Gastrocnemius medialis (tissue), 4 donors: ENCODE data around the gene CACNA1A. TPM values are rescaled to one million over a fixed set of nuclear protein-coding genes. Genes with fewer than 3 reads are reported as not detected.

Source experiments
- ATAC-seq, 2 donors: fragments of 150-250 bp; one replicate each; pipeline ENCODE4 v1.9.1; 2016
- DNase-seq, 2 donors: peaks; one replicate each; pipeline ENCODE4 v3.0.0-alpha.2; 2019
- H3K27ac ChIP-seq, 4 donors: fragments of 200-600 bp; sonication (generic); 1 replicate in 1 of 4; 2 replicates in 3 of 4; pipeline ENCODE4 v1.5.1; 2016 to 2018; ENCODE audit warnings: mild to moderate bottlenecking in 2 of 4, moderate library complexity in 1 of 4
- H3K27me3 ChIP-seq, 3 donors: fragments of 200-600 bp; sonication (generic) in 2 of 3; 1 replicate in 1 of 3; 2 replicates in 2 of 3; pipeline versions ENCODE4 v1.5.1 to v1.6.0; 2016 to 2019; ENCODE audit warnings: mild to moderate bottlenecking in 1 of 3, moderate library complexity in 1 of 3
- H3K36me3 ChIP-seq, 2 donors: fragments of 200-600 bp; sonication (generic) in 1 of 2; one replicate each; pipeline ENCODE4 v1.5.1; 2017 to 2018
- H3K4me1 ChIP-seq, 2 donors: fragments of 200-600 bp; sonication (generic) in 1 of 2; one replicate each; pipeline ENCODE4 v1.5.1; 2016 to 2017; ENCODE audit warnings: mild to moderate bottlenecking in 2 of 2
- H3K4me3 ChIP-seq, 4 donors: fragments of 200-600 bp; sonication (generic) in 3 of 4; 1 replicate in 1 of 4; 2 replicates in 3 of 4; pipeline ENCODE4 v1.5.1; 2016 to 2019; ENCODE audit warnings: mild to moderate bottlenecking in 2 of 4
- H3K9me3 ChIP-seq, 3 donors: fragments of 200-600 bp; sonication (generic) in 2 of 3; 1 replicate in 1 of 3; 2 replicates in 2 of 3; pipeline ENCODE4 v1.5.1; 2016 to 2019
- POLR2A ChIP-seq, 2 donors: fragments of 450-650 bp; IDR thresholded peaks; one replicate each; pipeline ENCODE4 v1.6.1; 2017; ENCODE audit warnings: antibody characterized with exemption in 2 of 2, mild to moderate bottlenecking in 2 of 2, moderate library complexity in 2 of 2
- in situ Hi-C, 4 donors: fragments of 200-750 bp; cut with MboI; loops; one replicate each; pipeline versions ENCODE4 v1.15.0 to v1.8.0; 2017; ENCODE audit warnings: low sequenced_read_pairs in 4 of 4
- intact Hi-C: fragments of 100-400 bp; cut with DNase I; formaldehyde crosslinking; loops from one replicate; pipeline ENCODE4 v1.15.1; 2023; ENCODE audit warnings: low total_unique reads
- total RNA-seq, 4 donors: library from RNA; depleted of rRNA; stranded (reverse); fragments of >200 nt; gene quantifications; one replicate each; pipeline versions ENCODE4 v1.1.0 to v1.2.3, GENCODE V29; 2016
- TF ChIP-seq, protein P1 (sequence below), 5 experiments: fragments of 450-650 bp in 3 of 5; fragments of 200-600 bp in 2 of 5; sonication (generic) in 2 of 5; IDR thresholded peaks in 4 of 5; conservative IDR thresholded peaks in 1 of 5; 1 replicate in 4 of 5; 2 replicates in 1 of 5; pipeline ENCODE4 v1.5.1; 2016 to 2019; ENCODE audit warnings: antibody characterized with exemption in 5 of 5, mild to moderate bottlenecking in 3 of 5, moderate library complexity in 3 of 5

CACNA1A gene
- total RNA-seq, 4 donors from 2014 or later = 0.15 to 0.51 (median 0.33) TPM; not detected in 1

- ATAC-seq = no peak
- in situ Hi-C loops = no loop called here
- Histone ChIP-seq H3K27me3 (no peaks in the 10 kb centered on the region), H3K4me1 (no peaks in the 10 kb centered on the region), H3K9me3 (no peaks in the 10 kb centered on the region), H3K27ac (no peak overlapping the region), H3K36me3 (no peaks in the 10 kb centered on the region), H3K4me3 (no peak overlapping the region)
- DNase-seq = no peak
- no peak for TF ChIP-seq POLR2A (IDR thresholded peaks at IDR 0.05)
- TF ChIP-seq, protein P1, sequence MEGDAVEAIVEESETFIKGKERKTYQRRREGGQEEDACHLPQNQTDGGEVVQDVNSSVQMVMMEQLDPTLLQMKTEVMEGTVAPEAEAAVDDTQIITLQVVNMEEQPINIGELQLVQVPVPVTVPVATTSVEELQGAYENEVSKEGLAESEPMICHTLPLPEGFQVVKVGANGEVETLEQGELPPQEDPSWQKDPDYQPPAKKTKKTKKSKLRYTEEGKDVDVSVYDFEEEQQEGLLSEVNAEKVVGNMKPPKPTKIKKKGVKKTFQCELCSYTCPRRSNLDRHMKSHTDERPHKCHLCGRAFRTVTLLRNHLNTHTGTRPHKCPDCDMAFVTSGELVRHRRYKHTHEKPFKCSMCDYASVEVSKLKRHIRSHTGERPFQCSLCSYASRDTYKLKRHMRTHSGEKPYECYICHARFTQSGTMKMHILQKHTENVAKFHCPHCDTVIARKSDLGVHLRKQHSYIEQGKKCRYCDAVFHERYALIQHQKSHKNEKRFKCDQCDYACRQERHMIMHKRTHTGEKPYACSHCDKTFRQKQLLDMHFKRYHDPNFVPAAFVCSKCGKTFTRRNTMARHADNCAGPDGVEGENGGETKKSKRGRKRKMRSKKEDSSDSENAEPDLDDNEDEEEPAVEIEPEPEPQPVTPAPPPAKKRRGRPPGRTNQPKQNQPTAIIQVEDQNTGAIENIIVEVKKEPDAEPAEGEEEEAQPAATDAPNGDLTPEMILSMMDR (IDR thresholded peaks at IDR 0.05 in 4 of 5, conservative IDR thresholded peaks at IDR 0.05 in 1 of 5) = no peak
- intact Hi-C loops = no loop called here
Measured at GRCh38 chr19:13398780-13399726, 107.2 kb downstream of the CACNA1A start.

DNA sequence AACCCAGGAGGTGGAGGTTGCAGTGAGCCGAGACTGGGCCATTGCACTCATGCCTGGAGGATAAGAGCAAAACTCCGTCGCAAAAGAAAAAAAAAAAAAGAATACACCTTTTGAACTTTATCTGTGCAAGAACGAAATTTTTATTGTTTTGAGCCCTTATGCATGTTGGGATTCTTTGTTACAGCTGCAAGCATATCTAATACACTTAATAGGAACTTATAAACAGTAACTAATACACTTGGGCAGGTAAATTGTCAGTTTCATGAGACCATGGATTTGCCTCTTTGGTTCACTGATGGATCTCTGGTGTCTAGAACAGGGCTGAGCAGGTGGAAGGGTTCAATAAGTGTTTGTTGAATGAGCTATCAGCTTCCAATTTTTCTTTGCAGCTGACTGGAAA, 108.1 kb downstream of the CACNA1A start:
- ATAC-seq = no peak
- H3K4me1 ChIP-seq = no peaks in the 10 kb centered on the region
- DNase-seq = no peak
- in situ Hi-C loops (no loop called here), intact Hi-C loops (no loop called here)
- no peak overlapping the region for H3K27ac ChIP-seq
- no peaks in the 10 kb centered on the region for H3K36me3 ChIP-seq
- no peaks in the 10 kb centered on the region for H3K27me3 ChIP-seq
- H3K4me3 ChIP-seq = no peak overlapping the region
- no peak for TF ChIP-seq POLR2A (IDR thresholded peaks at IDR 0.05)
- TF ChIP-seq, protein P1 (IDR thresholded peaks at IDR 0.05 in 4 of 5, conservative IDR thresholded peaks at IDR 0.05 in 1 of 5) = no peak
- H3K9me3 ChIP-seq = no peaks in the 10 kb centered on the region

DNA sequence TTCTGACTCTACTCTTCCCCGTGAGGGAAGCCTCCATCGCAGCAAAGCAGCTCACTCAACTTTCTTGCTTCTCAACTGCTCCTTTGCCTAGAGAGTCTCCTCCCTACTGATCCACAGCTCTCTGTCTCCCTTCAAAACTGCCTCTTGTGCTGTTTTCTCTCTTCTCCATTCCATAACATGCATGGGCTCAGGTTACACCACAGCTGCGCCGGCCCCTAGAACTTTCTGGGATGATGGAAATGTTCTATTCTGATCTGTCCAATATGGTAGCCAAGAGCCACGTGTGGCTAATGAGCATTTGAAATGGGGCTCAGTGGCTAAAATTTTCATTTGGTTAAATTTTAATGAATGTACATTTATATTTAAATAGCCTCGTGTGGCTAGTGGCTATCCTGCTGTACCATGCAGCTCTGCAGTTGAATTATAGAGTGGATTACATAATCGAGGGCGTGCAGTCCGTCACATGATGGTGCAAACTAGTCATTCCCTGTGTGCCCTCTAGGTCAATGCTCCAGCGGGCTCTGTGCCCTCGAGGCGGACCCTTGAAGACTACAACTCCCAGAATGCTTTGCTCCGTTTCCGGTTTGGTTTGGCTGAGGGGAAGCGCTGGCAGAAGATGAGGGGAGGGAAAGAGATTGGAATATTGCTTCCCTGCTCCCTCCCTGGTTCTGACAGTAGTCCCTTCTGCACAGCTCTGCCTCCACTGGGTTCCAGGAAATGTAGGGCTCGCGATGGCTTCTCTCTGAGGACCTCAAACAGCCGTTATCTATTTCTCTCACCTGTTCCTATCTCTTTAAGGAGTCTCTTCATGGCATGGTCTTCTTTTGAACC, 109.8 kb downstream of the CACNA1A start:
- Histone ChIP-seq H3K27me3 (no peaks in the 10 kb centered on the region), H3K9me3 (no peaks in the 10 kb centered on the region), H3K4me1 (no peaks in the 10 kb centered on the region), H3K4me3 (no peak overlapping the region), H3K36me3 (no peaks in the 10 kb centered on the region), H3K27ac (no peak overlapping the region)
- peak in 1 of 2 donors; percentile 5 for DNase-seq
- no peak for ATAC-seq
- no peak for TF ChIP-seq POLR2A (IDR thresholded peaks at IDR 0.05)
- TF ChIP-seq, protein P1 (IDR thresholded peaks at IDR 0.05 in 4 of 5, conservative IDR thresholded peaks at IDR 0.05 in 1 of 5) = no peak
- intact Hi-C loops = no loop called here
- in situ Hi-C loops = no loop called here

- DNase-seq (no peak), ATAC-seq (no peak)
- TF ChIP-seq, protein P1 (IDR thresholded peaks at IDR 0.05 in 4 of 5, conservative IDR thresholded peaks at IDR 0.05 in 1 of 5) = no peak
- TF ChIP-seq POLR2A (IDR thresholded peaks at IDR 0.05) = no peak
- Histone ChIP-seq H3K27ac (no peak overlapping the region), H3K4me1 (no peaks in the 10 kb centered on the region), H3K27me3 (no peaks in the 10 kb centered on the region), H3K4me3 (no peak overlapping the region), H3K9me3 (no peaks in the 10 kb centered on the region), H3K36me3 (no peaks in the 10 kb centered on the region)
- in situ Hi-C loops = no loop called here
- intact Hi-C loops = no loop called here
Measured at GRCh38 chr19:13382633-13382938, 123.7 kb downstream of the CACNA1A start.
